Natural killer cell (primary cell): ENCODE results near the gene SPDEF. TPM values are rescaled to one million over a fixed set of nuclear protein-coding genes. Genes with fewer than 3 reads are reported as not detected.

Source experiments
- ATAC-seq, 3 donors: fragments of 150-1000 bp in 2 of 3; fragments of 200-7000 bp in 1 of 3; cut with Tn5 transposase; 1 replicate in 1 of 3; 2 replicates in 2 of 3; pipeline ENCODE4 v1.10.0; 2021; ENCODE audit warnings: mild to moderate bottlenecking in 2 of 3, moderate library complexity in 2 of 3
- DNase-seq, 2 donors: peaks; one replicate each; pipeline versions ENCODE4 v3.0.0 to v3.0.0-alpha.2; 2013 to 2021; ENCODE audit warnings: mixed read lengths in 1 of 2
- H3K27ac ChIP-seq: one replicate; pipeline ENCODE4 v1.5.1; 2013; ENCODE audit warnings: mild to moderate bottlenecking, low read length
- H3K27me3 ChIP-seq: one replicate; pipeline ENCODE4 v1.6.1; 2013; ENCODE audit warnings: low read length; ENCODE audit not compliant: control insufficient read depth, insufficient read depth
- H3K36me3 ChIP-seq: one replicate; pipeline ENCODE4 v1.6.1; 2013; ENCODE audit warnings: low read length; ENCODE audit not compliant: control insufficient read depth, insufficient read depth
- H3K4me1 ChIP-seq: one replicate; pipeline ENCODE4 v1.6.1; 2013; ENCODE audit warnings: low read length; ENCODE audit not compliant: control insufficient read depth, insufficient read depth
- H3K4me3 ChIP-seq: one replicate; pipeline ENCODE4 v1.5.1; 2013; ENCODE audit warnings: low read length
- H3K9me3 ChIP-seq: one replicate; pipeline ENCODE4 v1.6.1; 2013; ENCODE audit warnings: low read length; ENCODE audit not compliant: control insufficient read depth, insufficient read depth
- H3K27ac Mint-ChIP-seq, 2 donors: one replicate each; pipeline ENCODE4 v1.8.0; 2022; ENCODE audit warnings: mild to moderate bottlenecking in 2 of 2, mixed read lengths in 2 of 2, moderate library complexity in 1 of 2
- H3K27me3 Mint-ChIP-seq, 2 donors: one replicate each; pipeline ENCODE4 v1.8.0; 2022; ENCODE audit warnings: low read depth in 2 of 2, mixed read lengths in 2 of 2
- H3K36me3 Mint-ChIP-seq: one replicate; pipeline ENCODE4 v1.8.0; 2022; ENCODE audit warnings: mixed read lengths
- H3K4me1 Mint-ChIP-seq, 2 donors: one replicate each; pipeline ENCODE4 v1.8.0; 2022; ENCODE audit warnings: mixed read lengths in 2 of 2
- H3K4me3 Mint-ChIP-seq: one replicate; pipeline ENCODE4 v1.8.0; 2022; ENCODE audit warnings: mild to moderate bottlenecking, moderate library complexity, mixed read lengths
- H3K9me3 Mint-ChIP-seq, 2 donors: one replicate each; pipeline ENCODE4 v1.8.0; 2022; ENCODE audit warnings: mixed read lengths in 2 of 2
- WGBS: methylation state at CpG from one replicate; pipeline ENCODE4 v1.1.7; 2013; ENCODE audit warnings: missing lambda C conversion rate; ENCODE audit not compliant: insufficient coverage; 5-methylcytosine and 5-hydroxymethylcytosine counted together
- intact Hi-C: fragments of 100-400 bp; cut with micrococcal nuclease; formaldehyde crosslinking; loops from one replicate; pipeline ENCODE4 v1.14.2; 2022
- total RNA-seq, 4 donors: library from RNA; stranded (reverse); fragments of 120-200 nt in 1 of 4; gene quantifications; one replicate each; pipeline versions ENCODE4 v1.2.3 to v1.2.4, GENCODE V29; 2013 to 2022
- TF ChIP-seq, protein P1 (sequence below): fragments of 200-600 bp; IDR thresholded peaks from one replicate; pipeline ENCODE4 v1.8.0; 2022; ENCODE audit warnings: antibody characterized with exemption

The SPDEF gene
- total RNA-seq, 3 donors from 2014 or later (not counting 1 experiment from before 2014, with no cell fraction given), result 0.25 to 0.68 (median 0.45) TPM

DNA sequence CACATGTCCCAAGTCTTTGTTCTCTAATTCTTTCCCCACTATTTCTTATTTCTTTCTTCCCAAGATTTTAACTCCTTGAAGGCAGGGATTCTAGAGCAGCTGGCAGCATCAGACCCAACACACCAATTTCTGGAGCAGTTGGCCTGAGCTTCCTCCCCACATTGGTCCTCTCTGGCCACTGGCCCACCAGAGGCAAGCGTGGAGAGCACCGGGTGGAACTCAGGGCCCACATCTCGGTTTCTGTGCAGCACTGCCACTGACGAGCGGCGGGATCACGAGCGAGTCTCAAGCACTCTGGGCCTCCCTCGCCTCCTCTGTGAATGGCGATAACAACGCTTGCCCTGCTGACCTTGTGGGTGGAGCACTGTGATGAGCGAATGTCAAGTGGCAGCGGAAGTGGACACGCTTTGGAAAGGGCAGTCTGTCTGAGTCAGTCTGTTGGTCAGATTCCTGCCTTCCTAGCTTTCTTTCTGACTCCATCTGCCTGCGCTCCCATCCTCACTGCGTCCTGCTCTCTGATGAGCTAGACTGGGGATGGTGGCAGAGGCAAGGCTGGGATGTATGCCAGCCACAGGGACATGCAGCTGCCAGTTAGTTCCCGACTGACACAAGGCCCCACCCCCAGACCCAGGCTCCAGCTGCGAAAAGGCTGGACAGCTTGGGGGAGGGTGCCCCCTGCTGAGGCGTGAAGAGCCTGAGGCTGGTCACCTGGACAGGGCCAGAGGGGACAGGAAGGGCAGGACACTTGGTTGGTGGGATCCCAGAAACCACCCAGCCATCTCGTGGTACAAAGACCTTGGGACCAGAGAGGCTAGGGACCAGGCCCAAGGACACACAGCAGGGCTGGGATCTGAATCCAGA lies 4.5 kb upstream of the SPDEF start:
- no peaks in the 10 kb centered on the region for H3K27me3 ChIP-seq
- no peaks in the 10 kb centered on the region for H3K9me3 ChIP-seq
- H3K27ac ChIP-seq, result no peak overlapping the region
- no peaks in the 10 kb centered on the region for H3K36me3 Mint-ChIP-seq
- no peaks in the 10 kb centered on the region for H3K36me3 ChIP-seq
- H3K4me1 Mint-ChIP-seq, result no peaks in the 10 kb centered on the region
- TF ChIP-seq, protein P1, sequence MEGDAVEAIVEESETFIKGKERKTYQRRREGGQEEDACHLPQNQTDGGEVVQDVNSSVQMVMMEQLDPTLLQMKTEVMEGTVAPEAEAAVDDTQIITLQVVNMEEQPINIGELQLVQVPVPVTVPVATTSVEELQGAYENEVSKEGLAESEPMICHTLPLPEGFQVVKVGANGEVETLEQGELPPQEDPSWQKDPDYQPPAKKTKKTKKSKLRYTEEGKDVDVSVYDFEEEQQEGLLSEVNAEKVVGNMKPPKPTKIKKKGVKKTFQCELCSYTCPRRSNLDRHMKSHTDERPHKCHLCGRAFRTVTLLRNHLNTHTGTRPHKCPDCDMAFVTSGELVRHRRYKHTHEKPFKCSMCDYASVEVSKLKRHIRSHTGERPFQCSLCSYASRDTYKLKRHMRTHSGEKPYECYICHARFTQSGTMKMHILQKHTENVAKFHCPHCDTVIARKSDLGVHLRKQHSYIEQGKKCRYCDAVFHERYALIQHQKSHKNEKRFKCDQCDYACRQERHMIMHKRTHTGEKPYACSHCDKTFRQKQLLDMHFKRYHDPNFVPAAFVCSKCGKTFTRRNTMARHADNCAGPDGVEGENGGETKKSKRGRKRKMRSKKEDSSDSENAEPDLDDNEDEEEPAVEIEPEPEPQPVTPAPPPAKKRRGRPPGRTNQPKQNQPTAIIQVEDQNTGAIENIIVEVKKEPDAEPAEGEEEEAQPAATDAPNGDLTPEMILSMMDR, result no peak
- intact Hi-C loops, result no loop called here
- WGBS, result 86% methylated on average over 20 of the region's 20 CpGs
- no peaks in the 10 kb centered on the region for H3K27me3 Mint-ChIP-seq
- no peak overlapping the region for H3K4me3 ChIP-seq
- no peaks in the 10 kb centered on the region for H3K9me3 Mint-ChIP-seq
- DNase-seq, result no peak
- H3K4me1 ChIP-seq, result no peaks in the 10 kb centered on the region
- no peak overlapping the region for H3K4me3 Mint-ChIP-seq
- ATAC-seq, result no peak
- H3K27ac Mint-ChIP-seq, result no peak overlapping the region

DNA sequence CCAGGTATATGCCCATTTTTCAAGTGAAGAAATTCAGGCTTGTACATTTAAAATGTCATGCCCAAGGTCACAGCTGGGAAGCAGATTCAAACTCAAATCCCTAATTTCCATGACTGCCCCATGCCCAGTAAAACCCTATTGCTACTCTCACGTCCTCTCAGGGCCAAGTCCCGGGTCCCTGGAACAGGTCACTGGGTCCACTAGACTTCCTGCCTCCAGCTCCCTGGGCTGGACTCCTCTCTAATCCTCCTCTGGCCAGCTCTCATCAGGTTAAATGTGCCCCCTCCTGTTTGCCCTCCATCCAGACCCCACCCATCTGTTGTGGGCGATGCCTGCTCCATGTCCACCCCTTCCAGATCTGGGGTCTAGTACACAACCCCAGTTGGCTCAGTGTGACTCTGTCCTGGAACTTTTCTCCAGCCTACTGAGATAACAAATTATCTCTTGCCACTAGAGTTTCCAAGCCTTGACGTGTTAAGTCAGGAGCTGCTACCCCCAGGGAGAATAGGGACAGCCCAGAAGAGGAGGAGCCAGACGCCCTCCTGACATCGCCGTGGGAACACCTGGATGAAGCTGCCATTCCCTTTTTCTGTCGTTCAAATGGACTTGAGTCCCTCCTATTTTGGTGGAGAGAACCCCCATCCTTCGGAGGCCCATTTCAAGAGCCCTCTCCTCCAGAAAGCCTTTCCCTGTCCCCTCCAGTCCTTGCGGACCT lies 3.7 kb upstream of the SPDEF start:
- Mint-ChIP-seq H3K4me1 (peaks cover 0 to 5% of the 10 kb centered on the region in 2 donors), H3K4me3 (no peak overlapping the region), H3K36me3 (no peaks in the 10 kb centered on the region), H3K9me3 (no peaks in the 10 kb centered on the region), H3K27me3 (no peaks in the 10 kb centered on the region), H3K27ac (no peak overlapping the region)
- DNase-seq (no peak), ATAC-seq (no peak)
- 86% methylated on average over 10 of the region's 10 CpGs for WGBS
- intact Hi-C loops, result no loop called here
- Histone ChIP-seq H3K27ac (no peak overlapping the region), H3K36me3 (no peaks in the 10 kb centered on the region), H3K4me3 (no peak overlapping the region), H3K27me3 (no peaks in the 10 kb centered on the region), H3K9me3 (no peaks in the 10 kb centered on the region), H3K4me1 (peaks cover 4% of the 10 kb centered on the region)
- TF ChIP-seq, protein P1, result no peak

DNA sequence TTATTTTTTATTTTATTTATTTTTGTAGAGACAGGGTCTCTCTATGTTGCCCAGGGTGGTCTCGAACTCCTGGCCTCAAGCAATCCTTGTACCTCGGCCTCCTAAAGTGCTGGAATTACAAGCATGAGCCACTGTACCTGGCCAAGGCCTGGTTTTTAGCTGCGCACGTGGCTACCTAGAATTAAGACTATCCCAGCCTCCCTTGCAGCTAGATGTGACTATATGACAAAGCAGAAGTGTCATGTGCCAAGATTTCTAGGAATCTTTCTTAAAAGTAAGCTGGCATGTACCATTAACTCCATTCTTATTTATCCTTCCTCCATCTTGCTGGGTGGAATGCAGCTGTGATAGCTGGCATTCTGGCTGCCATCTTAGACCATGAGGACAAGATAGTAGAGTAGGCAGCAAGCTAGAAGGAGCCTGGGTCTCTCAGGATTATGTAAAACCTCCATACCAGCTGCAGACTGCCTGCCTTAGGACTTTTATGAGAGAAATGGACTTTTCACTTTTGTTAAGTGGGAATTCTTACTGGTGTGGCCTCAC lies 2.1 kb upstream of the SPDEF start:
- no peaks in the 10 kb centered on the region for H3K27me3 Mint-ChIP-seq
- Histone ChIP-seq H3K9me3 (no peaks in the 10 kb centered on the region), H3K4me1 (peaks cover 4% of the 10 kb centered on the region), H3K27ac (no peak overlapping the region), H3K36me3 (no peaks in the 10 kb centered on the region), H3K27me3 (no peaks in the 10 kb centered on the region), H3K4me3 (no peak overlapping the region)
- H3K4me1 Mint-ChIP-seq, result peaks cover 0 to 12% of the 10 kb centered on the region in 2 donors
- WGBS, result 86% methylated on average over 4 of the region's 4 CpGs
- no peak overlapping the region for H3K4me3 Mint-ChIP-seq
- TF ChIP-seq, protein P1, result no peak
- H3K9me3 Mint-ChIP-seq, result no peaks in the 10 kb centered on the region
- intact Hi-C loops, result no loop called here
- ATAC-seq (no peak), DNase-seq (no peak)
- H3K27ac Mint-ChIP-seq, result no peak overlapping the region
- H3K36me3 Mint-ChIP-seq, result no peaks in the 10 kb centered on the region
